GM19238 (cell line): Measurements from ENCODE around the gene WBP1L.
"Not testable (repeated sequence)": the region's sequence is repeated elsewhere in the genome, so short reads cannot be mapped to it uniquely, and the experiment has no call there.

Experiments
- DNase-seq: peaks from one replicate; pipeline ENCODE4 v3.0.0; 2011; ENCODE audit warnings: low spot score; ENCODE audit not compliant: insufficient read length

WBP1L gene

DNA sequence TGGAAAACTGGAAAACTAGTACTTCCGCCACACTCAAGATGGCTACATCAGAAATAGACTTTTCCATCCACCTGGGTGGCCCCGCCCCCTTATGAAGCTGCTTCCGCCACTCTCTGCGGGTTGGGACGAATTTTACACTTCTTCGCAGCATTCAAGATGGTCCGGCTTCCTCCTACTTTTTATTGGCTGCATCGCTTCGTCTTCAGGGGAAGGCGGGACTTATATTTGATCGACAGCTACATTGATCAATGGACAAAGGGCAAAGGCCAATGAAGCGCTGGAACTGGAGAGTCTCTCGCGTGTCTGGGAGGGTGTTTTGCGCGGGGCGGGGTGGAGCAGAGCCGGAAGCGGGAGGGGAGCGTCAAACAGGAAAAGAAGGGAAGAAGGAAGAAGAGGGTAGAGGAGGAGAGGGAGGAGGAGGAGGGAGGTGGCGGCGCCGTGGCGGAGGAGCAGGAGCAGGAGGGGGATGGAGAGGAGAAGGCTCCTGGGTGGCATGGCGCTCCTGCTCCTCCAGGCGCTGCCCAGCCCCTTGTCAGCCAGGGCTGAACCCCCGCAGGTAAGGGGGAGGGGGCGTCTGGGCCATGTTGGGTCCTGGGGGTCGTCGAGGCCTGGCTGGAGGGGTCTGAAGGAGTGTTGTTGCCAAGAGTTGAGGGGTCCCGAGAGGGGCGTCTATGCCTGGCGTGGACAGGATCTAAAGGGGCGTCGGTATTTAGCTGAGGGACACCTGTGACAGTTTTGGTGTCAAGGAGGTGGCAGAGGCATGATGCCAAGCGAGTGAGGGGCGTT is at the start of gene WBP1L:
WBP1L (plus strand) TSS at position 361 of the 786 bp plus-strand sequence; CDS start at position 467, 106 bp downstream.
- peak; percentile 92 for DNase-seq

DNA sequence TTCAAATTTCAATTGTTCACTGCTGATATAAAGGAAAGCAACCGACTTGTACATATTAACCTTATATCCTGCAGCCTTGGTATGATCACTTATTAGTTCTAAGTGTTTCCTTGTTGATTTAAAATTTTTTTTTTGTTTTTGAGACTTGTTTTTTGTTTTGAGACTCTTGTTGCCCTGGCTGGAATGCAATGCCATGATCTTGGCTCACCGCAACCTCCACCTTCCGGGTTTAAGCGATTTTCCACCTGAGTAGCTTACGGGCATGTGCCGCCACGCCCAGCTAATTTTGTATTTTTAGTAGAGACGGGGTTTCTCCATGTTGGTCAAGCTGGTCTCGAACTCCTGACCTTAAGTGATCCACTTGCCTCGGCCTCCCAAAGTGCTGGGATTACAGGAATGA is 48.3 kb upstream of the WBP1L start:
- not testable (repeated sequence) for DNase-seq

DNA sequence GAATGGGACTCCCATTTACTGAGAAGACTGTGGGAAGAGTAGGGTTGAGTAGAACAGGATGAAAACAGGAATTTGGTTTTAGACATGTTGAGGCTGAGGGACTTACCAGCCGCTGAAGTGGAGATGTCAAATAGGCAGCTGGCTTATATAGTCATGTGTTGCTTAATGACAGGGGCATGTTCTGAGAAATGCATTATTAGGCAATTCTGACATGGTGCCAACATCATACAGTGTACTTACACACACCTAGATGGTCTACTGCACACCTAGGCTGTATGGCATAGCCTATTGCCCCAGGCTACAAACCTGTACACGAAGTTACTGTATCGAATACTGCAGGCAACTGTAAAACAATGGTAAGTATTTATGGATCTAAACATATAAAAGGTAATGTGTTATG is 47.0 kb upstream of the WBP1L start:
- DNase-seq: no peak

DNA sequence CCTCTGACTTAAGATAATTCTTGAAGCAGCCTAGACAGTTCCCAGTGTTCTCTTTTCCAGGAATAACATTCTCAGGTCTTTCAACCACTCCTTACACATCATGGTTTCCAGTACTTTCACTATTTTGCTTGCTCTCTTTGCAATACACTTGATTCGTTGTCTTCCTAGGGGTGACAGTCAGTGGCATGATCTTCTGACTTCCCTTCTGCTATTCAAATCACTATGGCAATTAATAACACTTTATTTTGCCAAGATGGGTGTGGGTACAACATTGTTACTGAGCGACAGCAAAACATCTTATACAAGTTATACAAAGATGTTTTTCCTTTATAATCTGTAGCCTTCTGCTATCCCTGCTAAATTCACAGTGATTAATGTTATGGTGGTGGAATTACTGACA is 44.9 kb upstream of the WBP1L start:
- no peak for DNase-seq

DNA sequence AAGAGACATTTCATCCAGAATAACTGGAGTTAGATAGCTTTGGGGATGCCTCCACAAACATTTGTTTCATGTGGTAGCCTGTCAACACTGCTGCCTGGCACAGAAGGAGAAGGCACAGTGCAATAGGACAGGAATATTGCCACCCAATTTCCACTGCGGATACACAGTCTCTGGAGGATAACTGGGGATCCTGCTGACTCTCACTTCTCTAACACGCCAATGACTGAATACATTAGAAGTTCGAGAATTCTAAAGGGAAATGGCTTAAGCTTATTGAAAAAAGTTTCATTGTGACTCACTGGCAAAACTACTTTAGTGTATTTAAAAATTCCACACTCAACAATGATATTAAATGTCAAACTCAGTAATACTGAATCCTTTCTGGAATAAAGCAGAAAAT is 42.5 kb upstream of the WBP1L start:
- no peak for DNase-seq

DNA sequence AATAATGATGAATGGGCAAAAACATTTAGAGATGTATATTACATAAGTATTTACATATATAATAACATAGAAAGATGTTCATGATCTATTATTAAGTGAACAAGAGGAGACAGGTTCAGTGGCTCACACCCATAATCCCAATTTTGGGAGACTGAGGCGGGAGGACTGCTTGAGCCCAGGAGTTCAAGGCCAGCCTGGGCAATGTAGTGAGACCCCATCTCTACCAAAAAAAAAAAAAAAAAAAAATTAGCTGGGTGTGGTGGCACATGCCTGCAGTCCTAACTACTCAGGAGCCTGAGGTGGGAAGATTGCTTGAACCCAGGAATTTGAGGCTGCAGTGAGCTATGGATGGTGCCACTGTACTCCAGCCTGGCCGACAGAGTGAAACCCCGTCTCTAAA is 42.0 kb upstream of the WBP1L start:
- DNase-seq: no peak

DNA sequence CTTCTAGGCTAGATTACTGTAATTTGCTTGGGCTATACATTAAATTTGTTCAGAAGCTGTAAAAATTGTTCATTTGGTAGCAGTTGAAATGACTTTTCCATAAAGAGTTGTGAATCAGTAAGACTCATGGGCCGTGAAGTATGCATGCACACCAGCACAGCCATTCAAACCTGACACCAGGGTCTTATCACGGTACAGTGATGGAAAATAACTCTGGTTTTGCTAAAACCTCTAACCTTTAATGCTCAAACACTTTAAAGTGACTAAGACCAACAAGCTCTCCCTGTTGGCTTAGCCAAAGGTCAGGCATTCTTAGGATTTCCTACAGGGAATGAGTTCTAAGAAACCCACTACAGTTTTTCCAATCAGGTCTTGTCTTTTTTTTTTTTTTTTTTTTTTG is 41.0 kb upstream of the WBP1L start:
- no peak for DNase-seq

DNA sequence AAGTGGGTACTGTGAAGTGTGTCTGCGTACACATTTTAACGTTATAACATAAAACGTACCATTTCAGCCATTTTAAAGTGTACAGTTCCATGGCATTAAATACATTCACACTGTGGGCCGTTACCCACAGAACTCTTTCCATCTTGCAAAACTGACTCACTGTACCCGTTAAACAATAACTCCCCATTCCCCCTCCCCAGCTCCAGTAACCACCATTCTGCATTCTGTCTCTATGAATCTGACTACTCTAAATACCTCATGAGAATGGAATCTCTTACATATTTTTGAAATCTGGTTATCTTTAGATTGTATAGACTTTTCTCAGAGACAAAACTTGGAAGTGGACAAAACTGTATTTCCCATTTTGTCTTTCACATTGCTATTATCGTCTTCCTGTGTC is 38.8 kb upstream of the WBP1L start:
- no peak for DNase-seq

DNA sequence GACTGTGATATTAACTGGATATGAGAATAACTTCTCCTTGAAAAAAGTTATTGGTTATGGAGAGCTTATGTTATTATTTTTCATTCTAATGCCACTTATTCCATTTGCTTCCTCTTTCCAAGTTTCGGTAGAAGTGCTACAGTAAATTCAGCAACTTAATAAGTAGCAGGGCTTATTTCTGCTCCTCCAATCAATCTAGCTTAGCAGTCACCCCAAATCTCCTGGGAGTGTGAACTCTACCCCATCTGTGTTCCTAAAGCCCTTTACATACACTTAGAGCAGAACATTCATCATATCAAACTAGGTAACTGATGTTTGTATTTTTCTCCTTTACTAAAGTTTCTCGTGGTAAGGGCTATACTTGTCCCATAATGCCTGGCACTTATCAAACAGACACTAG is 38.2 kb upstream of the WBP1L start:
- DNase-seq: no peak

DNA sequence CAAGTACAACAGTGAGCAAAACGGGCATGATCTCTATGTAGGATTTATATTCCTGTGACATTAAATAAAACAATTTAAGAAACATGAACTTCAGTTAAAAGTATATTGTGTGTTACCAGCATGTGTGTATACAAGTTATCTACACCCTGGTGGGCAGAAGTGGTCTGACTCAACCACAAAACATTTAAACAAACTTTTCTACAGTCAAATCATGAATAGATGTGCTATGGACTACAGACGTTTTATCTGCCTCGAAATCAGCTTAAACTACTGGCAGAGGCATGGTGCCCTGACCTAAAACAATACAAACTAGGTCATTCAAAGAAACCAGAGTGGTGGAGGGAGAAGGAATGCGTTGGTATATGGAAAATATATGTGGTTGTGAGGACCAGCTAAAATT is 33.1 kb upstream of the WBP1L start:
- DNase-seq: no peak

DNA sequence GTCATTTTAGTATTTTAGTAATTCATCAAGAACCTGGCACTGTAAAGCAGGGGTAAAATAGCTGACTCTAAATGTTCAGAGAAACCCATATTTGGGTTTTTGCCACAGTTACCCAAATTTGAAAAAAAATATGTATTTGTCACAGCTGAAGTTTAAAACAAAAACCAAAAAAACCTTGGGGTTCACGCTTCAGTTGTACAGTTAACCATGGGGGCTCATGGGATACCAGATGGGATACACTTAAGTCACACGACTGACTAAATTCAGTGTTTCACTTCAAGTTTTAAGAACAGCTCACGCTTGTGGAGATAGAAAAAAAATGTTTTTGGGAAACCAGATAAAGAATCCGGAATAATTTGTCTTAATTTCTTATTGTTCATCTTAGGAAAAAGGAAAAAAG is 31.7 kb upstream of the WBP1L start:
- DNase-seq: no peak

DNA sequence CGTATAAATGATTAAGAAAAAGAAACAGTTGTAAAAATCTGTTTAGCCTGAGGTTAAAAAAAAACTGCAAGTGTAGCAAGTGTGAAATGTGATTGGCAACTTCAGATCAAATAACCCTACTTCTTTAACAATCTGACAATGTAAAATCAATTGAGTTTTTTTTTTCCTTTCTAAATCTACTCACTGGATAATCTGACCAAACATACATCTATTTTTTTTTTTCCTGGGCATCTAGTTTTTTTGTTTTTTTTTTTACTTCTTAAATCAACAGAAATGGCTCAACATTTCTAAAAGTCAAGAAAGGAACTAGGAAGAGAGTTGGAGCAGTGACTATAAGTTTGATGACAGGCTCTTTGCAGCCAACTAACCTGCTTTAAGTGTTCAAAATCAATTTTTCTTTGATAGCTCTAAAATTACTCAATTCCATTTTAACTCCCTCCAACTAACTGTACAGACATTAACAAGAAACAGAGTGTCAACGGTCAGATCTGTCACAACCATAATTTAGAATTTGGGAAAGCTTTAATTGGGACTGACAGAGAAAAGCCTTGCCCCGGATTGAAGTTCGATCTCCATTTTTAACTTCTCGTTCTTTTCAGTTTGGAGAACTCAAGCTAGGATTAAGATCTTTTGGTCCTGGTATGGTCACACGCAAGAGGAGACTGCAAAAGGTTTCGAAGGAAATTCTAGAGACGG is 30.8 kb upstream of the WBP1L start:
- DNase-seq: no peak

DNA sequence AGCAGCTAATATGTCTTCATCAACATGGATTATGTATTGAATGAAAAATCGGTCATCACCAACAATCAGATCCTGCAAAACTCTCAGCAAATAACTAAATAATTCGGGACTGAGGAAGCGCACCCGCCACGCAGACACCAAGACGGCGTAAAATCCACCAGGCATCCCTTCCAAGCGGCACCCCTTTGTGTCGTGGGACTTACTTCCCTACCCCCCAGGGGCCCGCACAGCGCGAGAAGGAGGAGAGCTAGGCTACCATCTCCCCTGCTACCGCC is 30.3 kb upstream of the WBP1L start:
- DNase-seq: no peak

DNA sequence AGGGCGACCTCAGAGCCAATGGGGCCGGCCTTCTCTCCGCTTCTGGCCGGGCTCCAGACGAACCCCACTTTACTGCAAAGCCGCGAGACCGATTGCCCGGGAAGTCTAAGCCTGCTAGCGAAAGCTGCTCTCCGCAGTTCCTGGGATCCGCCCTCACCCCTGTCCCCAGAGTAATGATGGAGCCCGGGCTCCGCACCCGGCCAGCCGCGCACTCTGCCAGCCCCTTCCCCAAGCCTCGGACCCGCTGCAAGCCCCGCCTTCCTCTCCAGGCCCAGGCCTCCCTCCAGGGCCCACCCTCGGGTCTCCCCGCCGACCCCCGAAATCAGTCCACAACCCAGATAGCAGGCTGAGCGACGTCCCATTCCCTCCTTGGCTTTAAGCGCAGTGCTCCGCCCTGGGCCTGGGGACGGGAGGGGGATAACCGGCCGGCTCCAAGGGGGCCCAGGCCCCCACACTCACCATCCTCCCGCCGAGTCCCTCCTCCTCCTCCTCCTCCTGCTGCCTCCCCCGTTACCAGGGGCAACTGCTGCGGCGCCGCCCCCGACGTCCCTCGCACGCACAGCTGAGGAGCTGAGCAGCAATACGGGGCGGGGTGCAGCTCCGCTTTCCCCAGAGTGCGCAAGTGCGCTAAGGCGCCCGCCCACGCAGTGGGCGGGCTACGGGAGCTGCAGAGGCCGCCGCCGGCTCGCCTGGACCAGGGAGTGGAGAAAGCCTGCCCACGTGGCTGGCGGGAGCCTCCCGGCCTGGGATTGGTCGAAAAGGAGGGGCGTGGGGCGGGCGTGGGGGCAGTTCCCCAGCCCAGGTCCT is 29.7 kb upstream of the WBP1L start, which contains the start of gene ARL3:
ARL3 (minus strand) TSS at position 584 of the 807 bp plus-strand sequence; CDS start at position 462, 122 bp downstream.
- DNase-seq: peak; percentile 90

DNA sequence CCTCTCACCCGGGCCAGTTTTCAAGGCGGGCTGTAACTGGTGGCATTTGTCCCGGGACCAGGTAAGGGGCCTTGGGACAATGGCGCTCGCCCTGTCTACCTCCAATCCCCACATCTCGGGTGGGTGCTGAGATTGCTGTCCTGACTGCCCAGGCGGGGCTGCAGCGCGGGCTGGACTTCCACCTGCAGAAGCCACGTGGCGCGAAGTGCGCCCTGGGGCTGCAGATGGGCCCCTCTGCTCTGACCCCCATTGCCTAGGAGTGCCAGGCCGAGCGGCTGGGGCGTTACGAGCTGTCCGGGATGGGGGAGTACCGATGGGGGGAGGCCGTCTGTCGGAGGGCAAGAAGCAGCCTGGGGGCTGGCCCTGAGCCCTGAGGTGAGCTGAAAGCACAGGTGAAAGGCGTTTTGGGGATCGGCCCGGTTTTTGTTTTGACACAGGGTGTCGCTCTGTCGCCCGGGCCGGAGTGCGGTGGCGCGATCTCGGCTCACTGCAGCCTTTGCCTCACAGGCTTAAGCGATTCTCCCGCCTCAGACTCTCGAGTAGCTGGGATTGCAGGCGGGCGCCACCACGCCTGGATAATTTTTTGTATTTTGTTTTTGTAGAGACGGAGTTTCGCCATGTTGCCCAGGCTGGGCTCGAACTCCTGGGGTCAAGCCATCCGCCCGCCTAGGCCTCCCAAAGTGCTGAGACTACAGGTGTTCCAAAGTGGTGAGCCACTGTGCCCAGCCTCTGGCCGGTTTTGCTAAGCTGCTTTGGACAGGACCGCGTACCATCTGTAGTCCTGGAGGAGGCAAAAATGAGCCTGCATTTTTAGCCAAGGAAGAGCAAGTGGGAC is 28.9 kb upstream of the WBP1L start, which contains the start of gene SFXN2:
SFXN2 (plus strand) TSS at position 16 of the 835 bp plus-strand sequence. CDS start 12,001 bp downstream, outside the sequence.
- DNase-seq: peak; percentile 28

DNA sequence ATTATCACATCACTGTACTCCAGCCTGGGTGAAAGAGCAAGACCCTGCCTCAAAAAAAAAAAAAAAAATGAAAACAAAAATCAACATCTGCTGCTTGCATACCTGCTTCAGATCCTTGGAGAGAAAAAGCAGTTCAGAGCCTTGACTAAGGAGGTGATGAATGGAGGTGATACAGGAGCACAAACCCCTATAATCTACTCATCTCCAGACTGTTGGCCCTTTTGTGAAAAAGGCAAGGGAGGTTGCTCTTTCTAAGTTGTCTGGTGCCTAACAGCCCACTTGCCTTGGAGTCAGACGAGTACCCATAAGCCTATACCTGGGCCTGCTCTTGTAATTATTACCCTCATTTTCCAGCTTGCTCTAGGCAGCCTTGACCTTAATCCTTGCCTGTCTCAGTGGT is 27.9 kb upstream of the WBP1L start:
- DNase-seq: no peak

DNA sequence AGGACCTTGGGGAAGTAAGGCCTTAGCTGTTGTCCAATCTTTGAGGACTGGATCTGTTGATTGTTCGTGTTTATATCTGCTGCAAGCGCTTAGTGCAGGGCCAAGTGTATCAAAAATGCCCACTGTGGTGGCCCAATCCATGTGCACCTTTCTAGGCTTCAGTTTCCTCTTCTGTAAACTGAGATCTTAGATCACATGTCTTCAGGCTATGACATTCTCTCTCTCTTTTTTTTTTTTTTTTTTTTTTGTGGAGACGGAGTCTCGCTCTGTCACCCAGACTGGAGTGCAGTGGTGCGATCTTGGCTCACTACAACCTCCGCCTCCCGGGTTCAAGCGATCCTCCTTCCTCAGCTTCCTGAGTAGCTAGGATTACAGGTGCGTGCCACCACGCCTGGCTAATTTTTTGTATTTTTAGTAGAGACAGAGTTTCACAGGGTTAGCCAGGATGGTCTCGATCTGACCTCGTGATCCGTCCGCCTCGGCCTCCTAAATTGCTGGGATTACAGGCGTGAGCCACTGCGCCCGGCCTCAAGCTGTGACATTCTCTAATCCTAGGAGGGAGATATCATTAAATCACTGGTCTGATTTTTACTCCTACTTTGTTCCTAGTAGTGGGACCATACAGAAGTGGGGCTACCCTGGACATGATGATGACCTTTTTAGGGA is 26.7 kb upstream of the WBP1L start:
- not testable (repeated sequence) for DNase-seq

DNA sequence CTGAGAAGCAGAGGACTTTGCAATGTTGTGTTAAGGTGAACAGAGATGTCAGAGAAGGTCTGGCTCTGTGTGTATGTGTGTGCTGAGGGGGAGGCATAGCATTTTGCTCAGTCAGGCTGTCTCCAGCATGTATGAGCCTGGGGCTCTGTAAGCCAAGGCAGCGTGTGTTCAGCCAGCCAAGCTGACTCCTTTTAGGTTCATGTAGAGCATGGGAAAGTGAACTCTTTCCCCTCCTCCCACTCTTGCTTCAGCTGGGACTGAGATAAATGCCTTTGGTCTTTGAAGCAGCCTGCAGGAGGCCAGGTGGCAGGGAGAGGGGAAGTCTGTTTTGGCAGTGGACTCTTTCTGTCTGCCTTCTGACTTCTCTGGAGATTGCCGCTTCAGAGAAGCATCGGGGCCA is 25.5 kb upstream of the WBP1L start:
- no peak for DNase-seq

DNA sequence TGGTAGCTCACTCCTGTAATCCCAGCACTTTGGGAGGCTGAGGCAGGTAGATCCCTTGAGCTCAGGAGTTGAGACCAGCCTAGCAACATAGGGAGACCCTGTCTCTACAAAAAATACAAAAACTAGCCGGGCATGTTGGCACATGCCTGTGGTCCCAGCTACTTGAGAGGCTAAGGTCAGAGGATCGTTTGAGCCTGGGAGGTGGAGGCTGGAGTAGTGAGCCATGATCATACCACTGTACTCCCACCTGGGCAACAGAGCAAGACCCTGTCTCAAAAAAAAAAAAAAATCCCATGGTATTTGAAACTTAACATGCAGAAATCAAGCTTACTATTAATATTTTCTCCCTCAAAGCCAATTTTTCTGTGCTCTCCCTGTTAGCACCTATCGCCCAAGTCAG is 23.4 kb upstream of the WBP1L start:
- no peak for DNase-seq

DNA sequence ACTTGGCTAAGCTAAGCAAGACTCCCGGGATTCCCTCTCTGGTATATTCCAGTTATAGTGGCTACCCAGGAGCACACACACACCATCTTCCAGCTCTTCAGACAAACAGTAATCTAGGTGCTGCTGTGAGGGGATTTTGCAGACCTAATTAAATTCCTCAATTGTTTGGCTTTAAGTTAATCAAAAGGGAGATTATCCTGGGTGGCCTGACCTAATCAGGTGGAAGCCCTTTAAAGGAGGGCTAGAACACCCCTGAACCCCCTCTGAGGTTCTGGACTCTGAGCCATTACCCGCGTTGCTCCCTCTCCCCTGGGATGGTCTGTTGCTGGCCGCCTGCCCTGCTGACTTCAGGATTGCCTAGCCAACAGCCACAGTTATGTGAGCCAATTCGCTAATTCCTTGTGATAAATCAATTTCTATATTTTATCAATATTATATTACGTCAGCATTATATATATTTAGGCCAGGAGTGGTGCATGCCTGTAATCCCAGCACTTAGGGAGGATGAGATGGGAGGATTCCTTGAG is 22.9 kb upstream of the WBP1L start:
- no peak for DNase-seq
